Uterus (tissue), 4 donors: ENCODE results near the gene FAM227A. TPM values are rescaled to one million over a fixed set of nuclear protein-coding genes. Genes with fewer than 3 reads are reported as not detected.
"Not testable (repeated sequence)": the region's sequence is repeated elsewhere in the genome, so short reads cannot be mapped to it uniquely, and the experiment has no call there.

Experiments
- DNase-seq, 2 donors: peaks; one replicate each; pipeline ENCODE4 v3.0.0-alpha.2; 2019 to 2020
- H3K27ac ChIP-seq, 2 donors: fragments of 200-600 bp; sonication (generic); 1 replicate in 1 of 2; 2 replicates in 1 of 2; pipeline ENCODE4 v1.5.1; 2016 to 2018
- H3K27me3 ChIP-seq, 2 donors: fragments of 200-600 bp; sonication (generic); one replicate each; pipeline ENCODE4 v1.5.1; 2018 to 2019; ENCODE audit warnings: control low read depth in 1 of 2
- H3K36me3 ChIP-seq, 2 donors: fragments of 200-600 bp; sonication (generic); one replicate each; pipeline ENCODE4 v1.5.1; 2019; ENCODE audit warnings: control low read depth in 1 of 2
- H3K4me1 ChIP-seq, 2 donors: fragments of 200-600 bp; sonication (generic); one replicate each; pipeline ENCODE4 v1.5.1; 2018 to 2019; ENCODE audit warnings: control low read depth in 1 of 2
- H3K4me3 ChIP-seq, 2 donors: fragments of 200-600 bp; sonication (generic); 1 replicate in 1 of 2; 2 replicates in 1 of 2; pipeline ENCODE4 v1.5.1; 2018 to 2019; ENCODE audit warnings: mild to moderate bottlenecking in 1 of 2
- H3K9me3 ChIP-seq, 2 donors: fragments of 200-600 bp; sonication (generic); one replicate each; pipeline ENCODE4 v1.5.1; 2019; ENCODE audit warnings: control low read depth in 1 of 2
- POLR2A ChIP-seq, 2 donors: fragments of 450-650 bp; IDR thresholded peaks; one replicate each; pipeline ENCODE4 v1.6.1; 2016; ENCODE audit warnings: antibody characterized with exemption in 2 of 2, mild to moderate bottlenecking in 1 of 2, moderate library complexity in 1 of 2
- intact Hi-C: fragments of 100-400 bp; cut with DNase I; formaldehyde crosslinking; loops from one replicate; pipeline ENCODE4 v1.15.1; 2023; ENCODE audit warnings: low total_unique reads
- total RNA-seq, 4 donors: library from RNA; depleted of rRNA in 3 of 4; stranded (reverse); fragments of >200 nt in 3 of 4; gene quantifications; one replicate each; pipeline versions ENCODE4 v1.1.0 to v1.2.4, GENCODE V29; 2014 to 2023
- TF ChIP-seq, protein P1 (sequence below), 4 experiments: fragments of 200-600 bp in 2 of 4; fragments of 450-650 bp in 2 of 4; sonication (generic) in 2 of 4; IDR thresholded peaks; one replicate each; pipeline ENCODE4 v1.5.1; 2016 to 2019; ENCODE audit warnings: antibody characterized with exemption in 4 of 4, mild to moderate bottlenecking in 2 of 4, moderate library complexity in 1 of 4
- donor health status: DM: yes; HTN: yes; CAD: no.

Gene FAM227A
- total RNA-seq, 4 donors from 2014 or later = 1.5 to 10.4 (median 4.6) TPM

- peak overlapping the region; percentile 90 to 91 for H3K4me3 ChIP-seq
- H3K4me1 ChIP-seq = no peaks in the 10 kb centered on the region
- no peaks in the 10 kb centered on the region for H3K36me3 ChIP-seq
- no peaks in the 10 kb centered on the region for H3K9me3 ChIP-seq
- intact Hi-C loops = no loop called here
- DNase-seq = peak in 1 of 2 donors; percentile 32
- H3K27ac ChIP-seq = peak overlapping the region; percentile 83 to 93
- no peaks in the 10 kb centered on the region for H3K27me3 ChIP-seq
- no peak for TF ChIP-seq POLR2A (IDR thresholded peaks at IDR 0.05)
- TF ChIP-seq, protein P1, sequence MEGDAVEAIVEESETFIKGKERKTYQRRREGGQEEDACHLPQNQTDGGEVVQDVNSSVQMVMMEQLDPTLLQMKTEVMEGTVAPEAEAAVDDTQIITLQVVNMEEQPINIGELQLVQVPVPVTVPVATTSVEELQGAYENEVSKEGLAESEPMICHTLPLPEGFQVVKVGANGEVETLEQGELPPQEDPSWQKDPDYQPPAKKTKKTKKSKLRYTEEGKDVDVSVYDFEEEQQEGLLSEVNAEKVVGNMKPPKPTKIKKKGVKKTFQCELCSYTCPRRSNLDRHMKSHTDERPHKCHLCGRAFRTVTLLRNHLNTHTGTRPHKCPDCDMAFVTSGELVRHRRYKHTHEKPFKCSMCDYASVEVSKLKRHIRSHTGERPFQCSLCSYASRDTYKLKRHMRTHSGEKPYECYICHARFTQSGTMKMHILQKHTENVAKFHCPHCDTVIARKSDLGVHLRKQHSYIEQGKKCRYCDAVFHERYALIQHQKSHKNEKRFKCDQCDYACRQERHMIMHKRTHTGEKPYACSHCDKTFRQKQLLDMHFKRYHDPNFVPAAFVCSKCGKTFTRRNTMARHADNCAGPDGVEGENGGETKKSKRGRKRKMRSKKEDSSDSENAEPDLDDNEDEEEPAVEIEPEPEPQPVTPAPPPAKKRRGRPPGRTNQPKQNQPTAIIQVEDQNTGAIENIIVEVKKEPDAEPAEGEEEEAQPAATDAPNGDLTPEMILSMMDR (IDR thresholded peaks at IDR 0.05) = no peak
Observed at GRCh38 chr22:38655519-38656255, 505 bp downstream of the FAM227A start.

- DNase-seq = no peak
- H3K27ac ChIP-seq = no peak overlapping the region
- H3K9me3 ChIP-seq = no peaks in the 10 kb centered on the region
- TF ChIP-seq, protein P1 (IDR thresholded peaks at IDR 0.05) = no peak
- no peak for TF ChIP-seq POLR2A (IDR thresholded peaks at IDR 0.05)
- intact Hi-C loops = no loop called here
- no peaks in the 10 kb centered on the region for H3K36me3 ChIP-seq
- H3K4me3 ChIP-seq = no peak overlapping the region
- no peaks in the 10 kb centered on the region for H3K4me1 ChIP-seq
- no peaks in the 10 kb centered on the region for H3K27me3 ChIP-seq
Observed at GRCh38 chr22:38653741-38654140, 2.5 kb downstream of the FAM227A start.

- Histone ChIP-seq H3K4me3 (no peak overlapping the region), H3K9me3 (no peaks in the 10 kb centered on the region), H3K4me1 (no peaks in the 10 kb centered on the region), H3K27me3 (no peaks in the 10 kb centered on the region), H3K36me3 (no peaks in the 10 kb centered on the region), H3K27ac (no peak overlapping the region)
- DNase-seq = no peak
- intact Hi-C loops = no loop called here
- TF ChIP-seq, protein P1 (IDR thresholded peaks at IDR 0.05) = no peak
- no peak for TF ChIP-seq POLR2A (IDR thresholded peaks at IDR 0.05)
Observed at GRCh38 chr22:38652859-38653258, 3.3 kb downstream of the FAM227A start.

DNA sequence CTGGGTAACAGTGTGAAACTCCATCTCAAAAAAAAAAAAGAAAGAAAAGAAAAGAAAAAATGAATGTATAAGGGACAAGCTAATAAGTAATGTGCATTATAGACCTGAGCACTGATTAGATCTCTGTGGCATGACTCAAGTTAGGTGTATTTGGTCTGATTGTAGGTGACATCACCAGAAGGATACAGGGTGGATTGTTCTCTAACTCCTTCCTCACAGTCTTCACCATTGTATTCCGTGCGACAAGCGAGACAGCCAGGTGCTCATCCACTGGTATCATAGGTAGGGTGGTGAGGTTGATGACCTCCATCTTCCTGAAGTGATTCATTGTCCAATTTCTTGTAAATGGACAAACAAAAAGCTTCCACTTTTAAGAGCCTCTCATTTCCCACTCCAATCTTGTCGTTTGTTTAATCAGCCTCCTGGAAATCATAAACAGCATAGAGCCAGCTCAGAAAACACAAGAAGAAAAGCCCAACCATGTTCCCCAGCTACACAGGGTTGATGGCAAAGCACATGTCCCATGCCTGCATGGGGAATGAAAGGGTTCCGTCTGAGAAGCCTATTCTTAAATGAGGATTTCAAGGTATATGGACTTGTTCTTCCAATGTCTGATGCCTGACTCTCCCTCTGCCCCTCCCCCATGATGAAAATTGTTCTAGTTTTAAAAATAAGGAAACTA is 6.2 kb downstream of the FAM227A start:
- Histone ChIP-seq H3K9me3 (no peaks in the 10 kb centered on the region), H3K27ac (no peak overlapping the region), H3K4me1 (no peaks in the 10 kb centered on the region), H3K4me3 (no peak overlapping the region), H3K27me3 (no peaks in the 10 kb centered on the region), H3K36me3 (no peaks in the 10 kb centered on the region)
- intact Hi-C loops = no loop called here
- no peak for DNase-seq
- no peak for TF ChIP-seq POLR2A (IDR thresholded peaks at IDR 0.05)
- TF ChIP-seq, protein P1 (IDR thresholded peaks at IDR 0.05) = no peak

GRCh38 chr22:38645430-38645829 is 10.8 kb downstream of the FAM227A start:
- intact Hi-C loops = no loop called here
- TF ChIP-seq, protein P1 (IDR thresholded peaks at IDR 0.05) = no peak
- no peak for TF ChIP-seq POLR2A (IDR thresholded peaks at IDR 0.05)
- Histone ChIP-seq H3K4me3 (no peak overlapping the region), H3K27me3 (no peaks in the 10 kb centered on the region), H3K4me1 (no peaks in the 10 kb centered on the region), H3K36me3 (no peaks in the 10 kb centered on the region), H3K27ac (no peak overlapping the region), H3K9me3 (no peaks in the 10 kb centered on the region)
- DNase-seq = no peak

DNA sequence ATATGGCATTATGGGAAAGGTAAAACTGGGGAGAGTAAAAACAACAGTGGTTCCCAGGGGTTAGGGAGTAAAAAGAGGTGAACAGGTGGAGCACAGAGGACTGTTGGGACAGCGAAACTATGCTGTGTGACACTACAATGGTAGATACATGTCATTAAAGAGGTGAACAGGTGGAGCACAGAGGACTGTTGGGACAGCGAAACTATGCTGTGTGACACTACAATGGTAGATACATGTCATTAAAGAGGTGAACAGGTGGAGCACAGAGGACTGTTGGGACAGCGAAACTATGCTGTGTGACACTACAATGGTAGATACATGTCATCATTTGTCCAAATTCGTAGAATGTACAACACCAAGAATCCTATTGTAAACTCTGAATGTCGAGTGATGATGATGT is 11.9 kb downstream of the FAM227A start:
- H3K9me3 ChIP-seq, H3K27ac ChIP-seq, H3K4me1 ChIP-seq, H3K36me3 ChIP-seq, intact Hi-C loops, H3K4me3 ChIP-seq, H3K27me3 ChIP-seq, DNase-seq: not testable (repeated sequence)
